Activated B cell treated with CpG ODN at 0.5 μM for 24 hours (primary cell): ENCODE data around the gene MST1. TPM values are rescaled to one million over a fixed set of nuclear protein-coding genes. Genes with fewer than 3 reads are reported as not detected.

Source experiments
- ATAC-seq: fragments of 200-7000 bp; cut with Tn5 transposase; one replicate; pipeline ENCODE4 v1.10.0; 2021; ENCODE audit warnings: low read depth, mild to moderate bottlenecking, moderate library complexity
- CTCF ChIA-PET: fragments of 350-600 bp; sonication (Branson Sonifier 250); formaldehyde crosslinking; loops from one replicate; lab custom pipeline; 2021; ENCODE audit warnings: antibody characterized with exemption; lab: Charles Lee
- POLR2A ChIA-PET: fragments of 350-600 bp; sonication (Branson Sonifier 250); formaldehyde crosslinking; loops from one replicate; lab custom pipeline; 2021; ENCODE audit warnings: antibody characterized with exemption; lab: Charles Lee
- DNase-seq: peaks from one replicate; pipeline ENCODE4 v3.0.0; 2022
- H3K27ac Mint-ChIP-seq: one replicate; pipeline ENCODE4 v1.8.0; 2020; ENCODE audit warnings: mixed read lengths
- H3K27me3 Mint-ChIP-seq: one replicate; pipeline ENCODE4 v1.8.0; 2021; ENCODE audit warnings: mixed read lengths
- H3K36me3 Mint-ChIP-seq: one replicate; pipeline ENCODE4 v1.8.0; 2021; ENCODE audit warnings: low read depth, mixed read lengths
- H3K4me1 Mint-ChIP-seq: one replicate; pipeline ENCODE4 v1.8.0; 2021; ENCODE audit warnings: mixed read lengths
- H3K4me3 Mint-ChIP-seq: one replicate; pipeline ENCODE4 v1.8.0; 2020; ENCODE audit warnings: mild to moderate bottlenecking, mixed read lengths
- H3K9me3 Mint-ChIP-seq: one replicate; pipeline ENCODE4 v1.8.0; 2020; ENCODE audit warnings: mixed read lengths
- CTCF ChIP-seq: fragments of 200-600 bp; IDR thresholded peaks from one replicate; pipeline ENCODE4 v1.8.0; 2022; ENCODE audit warnings: antibody characterized with exemption, mild to moderate bottlenecking
- intact Hi-C: fragments of 100-400 bp; cut with micrococcal nuclease; formaldehyde crosslinking; loops from one replicate; pipeline ENCODE4 v1.15.1; 2024
- total RNA-seq: library from RNA; stranded (reverse); gene quantifications from 2 replicates; pipeline ENCODE4 v1.2.3, GENCODE V29; 2022

The MST1 gene
- total RNA-seq, 1 donor from 2014 or later, result 8.0 TPM

GRCh38 chr3:49673121-49673714, 16.1 kb downstream of the MST1 start:
- no peaks in the 10 kb centered on the region for H3K9me3 Mint-ChIP-seq
- peak overlapping the region; percentile 91 for H3K4me3 Mint-ChIP-seq
- no peak for TF ChIP-seq CTCF
- DNase-seq (peak; percentile 20), ATAC-seq (no peak)
- peak overlapping the region; percentile 98 for H3K27ac Mint-ChIP-seq
- H3K36me3 Mint-ChIP-seq, result peaks cover 30% of the 10 kb centered on the region
- intact Hi-C loops, result loop anchor here (1.0 to 5.0 kb wide), 6 partner anchors 46 to 666 kb away; partner anchors contain the start of genes AMIGO3, CCDC71, HYAL3 and NAA80
- H3K4me1 Mint-ChIP-seq, result peaks cover 22% of the 10 kb centered on the region
- H3K27me3 Mint-ChIP-seq, result no peaks in the 10 kb centered on the region
- ChIA-PET POLR2A (interaction anchor here (0.6 to 1.2 kb wide), 8 partner anchors 16 to 246 kb away, joined by 3 to 10 read pairs (median 4); partner anchors contain the start of genes AMIGO3, BSN, GMPPB and MST1), CTCF (interaction anchor here (3.3 kb wide), 1 partner anchor 134 kb away, joined by 86 read pairs; no protein-coding TSS in a partner anchor)

DNA sequence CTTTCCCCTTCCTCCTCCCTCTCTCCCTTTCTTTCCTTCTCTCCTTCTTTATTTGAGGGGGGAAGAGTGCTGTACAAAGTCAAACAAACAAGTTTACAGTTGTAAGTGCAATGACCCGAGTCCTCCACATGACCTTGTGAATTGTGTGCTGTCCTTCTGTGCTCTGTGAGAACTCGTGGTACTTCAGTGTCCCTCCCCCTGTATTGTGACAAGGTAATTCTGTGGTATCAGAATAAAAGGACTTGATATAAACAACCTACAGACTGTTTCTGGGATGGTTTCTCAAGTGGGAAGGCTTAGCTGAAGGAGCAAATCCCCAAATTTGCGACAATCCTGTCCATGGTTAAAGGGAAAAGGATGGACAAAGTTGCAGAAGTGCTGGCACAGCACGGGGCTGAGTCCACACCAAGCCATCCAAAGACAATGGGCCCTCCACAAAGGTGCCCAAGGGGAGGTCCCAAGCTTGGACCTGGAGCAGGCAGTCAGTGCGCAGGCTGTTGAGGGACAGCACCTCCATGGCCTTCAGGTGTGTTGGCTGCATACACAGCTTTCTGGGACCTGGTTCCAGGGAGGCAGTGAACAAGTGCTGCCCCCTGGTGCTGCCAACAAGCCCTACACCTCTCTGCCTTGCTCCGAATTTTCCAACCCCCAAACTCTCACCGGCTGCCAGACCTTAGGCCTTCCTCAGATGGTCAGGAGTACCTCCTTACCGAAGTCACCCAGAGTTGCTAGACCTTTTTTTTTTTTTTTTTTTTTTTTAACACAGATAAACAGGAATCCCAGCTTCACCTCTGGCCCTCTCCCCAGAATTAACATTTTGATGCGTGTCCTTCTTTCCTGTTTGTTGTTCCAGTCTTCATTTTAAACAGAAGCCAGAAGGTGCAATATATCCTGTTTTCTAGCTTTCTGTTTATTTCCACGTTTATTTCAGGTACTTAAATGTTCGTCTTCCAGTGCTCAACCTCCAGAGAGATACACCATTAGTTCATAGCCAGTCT, 17.7 kb downstream of the MST1 start:
- ChIA-PET POLR2A (interaction anchor here (0.6 to 1.5 kb wide), 4 partner anchors 132 to 458 kb away, joined by 4 to 17 read pairs (median 6); no protein-coding TSS in a partner anchor), CTCF (interaction anchor here (0.6 to 3.3 kb wide), 5 partner anchors 31 to 332 kb away, joined by 3 to 86 read pairs (median 3); partner anchors contain the start of gene USP4)
- Mint-ChIP-seq H3K27ac (peak overlapping the region; percentile 80), H3K36me3 (peaks cover 16% of the 10 kb centered on the region), H3K4me3 (peak overlapping the region; percentile 76), H3K27me3 (no peaks in the 10 kb centered on the region), H3K4me1 (peaks cover 22% of the 10 kb centered on the region), H3K9me3 (no peaks in the 10 kb centered on the region)
- intact Hi-C loops, result loop anchor here (1.0 to 5.0 kb wide), 5 partner anchors 132 to 664 kb away; partner anchors contain the start of genes HYAL3, NAA80, RHOA and TCTA
- DNase-seq (peak; percentile 57), ATAC-seq (no peak)
- TF ChIP-seq CTCF, result no peak

- intact Hi-C loops, result loop anchor here (1.0 to 5.0 kb wide), 5 partner anchors 132 to 664 kb away; partner anchors contain the start of genes HYAL3, NAA80, RHOA and TCTA
- ChIA-PET CTCF (interaction anchor here (3.3 kb wide), 1 partner anchor 131 kb away, joined by 86 read pairs; no protein-coding TSS in a partner anchor), POLR2A (interaction anchor here (1.5 kb wide), 1 partner anchor 131 kb away, joined by 17 read pairs; no protein-coding TSS in a partner anchor)
- H3K27me3 Mint-ChIP-seq, result no peaks in the 10 kb centered on the region
- no peak overlapping the region for H3K4me3 Mint-ChIP-seq
- ATAC-seq (no peak), DNase-seq (no peak)
- H3K9me3 Mint-ChIP-seq, result no peaks in the 10 kb centered on the region
- H3K27ac Mint-ChIP-seq, result no peak overlapping the region
- H3K36me3 Mint-ChIP-seq, result peaks cover 12% of the 10 kb centered on the region
- H3K4me1 Mint-ChIP-seq, result peaks cover 22% of the 10 kb centered on the region
- TF ChIP-seq CTCF, result no peak
Measured at GRCh38 chr3:49670940-49671290, 18.4 kb downstream of the MST1 start.

GRCh38 chr3:49669352-49669751, 19.9 kb downstream of the MST1 start:
- no peak for TF ChIP-seq CTCF
- POLR2A ChIA-PET, result interaction anchor here (0.6 kb wide), 1 partner anchor 678 kb away, joined by 3 read pairs; no protein-coding TSS in a partner anchor
- DNase-seq, result no peak

More at GRCh38 chr3:49669352-49669751, 19.9 kb downstream of the MST1 start:
- no peak for ATAC-seq
- no peaks in the 10 kb centered on the region for H3K27me3 Mint-ChIP-seq
- H3K9me3 Mint-ChIP-seq, result no peaks in the 10 kb centered on the region
- H3K27ac Mint-ChIP-seq, result no peak overlapping the region
- CTCF ChIA-PET, result interaction anchor here (0.7 to 1.3 kb wide), 2 partner anchors 130 to 623 kb away, joined by 5 to 6 read pairs; no protein-coding TSS in a partner anchor
- intact Hi-C loops, result no loop called here
- peaks cover 5% of the 10 kb centered on the region for H3K36me3 Mint-ChIP-seq
- H3K4me1 Mint-ChIP-seq, result peaks cover 13% of the 10 kb centered on the region
- no peak overlapping the region for H3K4me3 Mint-ChIP-seq
